ENCODE data around the gene SRGAP3. TPM values are rescaled to one million over a fixed set of nuclear protein-coding genes. Genes with fewer than 3 reads are reported as not detected.
A peak's percentile ranks its signal among the peaks of the same experiment; 100 is the strongest.

SRGAP3 gene
- total and polyA plus RNA-seq, 8 donors = 0.31 to 31.7 (median 5.8) TPM

DNA sequence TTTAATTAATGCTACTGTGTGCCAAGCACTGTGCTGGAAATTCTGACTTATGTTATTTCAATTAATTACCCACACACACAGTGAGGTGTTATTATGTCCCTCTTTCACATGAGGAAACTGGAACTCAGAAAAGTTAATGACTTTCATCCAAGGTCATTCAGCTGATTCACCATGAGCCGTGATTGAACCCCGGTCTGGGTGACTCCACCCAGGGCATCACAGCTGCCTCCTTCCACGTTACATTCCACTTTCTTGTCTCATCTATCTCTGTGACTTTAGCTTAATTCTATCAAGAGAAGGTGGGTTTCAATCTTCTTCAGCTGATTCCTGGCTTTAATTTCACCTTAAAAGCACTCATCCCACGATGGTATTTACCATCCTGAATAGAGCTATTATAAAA, 16.3 kb downstream of the SRGAP3 start:
- intact Hi-C loops (cut with DNase I; ENCODE audit: low total_unique reads) = no loop called here
- WGBS, 5 donors = 69 to 75% (median 72%) methylated on average over 4 of the region's 4 CpGs
- Histone ChIP-seq H3K27me3 (no peaks in the 10 kb centered on the region), H3K27ac (no peak overlapping the region), H3K4me3 (no peak overlapping the region), H3K36me3 (no peaks in the 10 kb centered on the region), H3K9me3 (no peaks in the 10 kb centered on the region), H3K4me1 (peaks cover 0 to 11% (median 3%) of the 10 kb centered on the region in 4 donors)
- DNase-seq = no peak
- no peak for TF ChIP-seq POLR2A (IDR thresholded peaks at IDR 0.05)

DNA sequence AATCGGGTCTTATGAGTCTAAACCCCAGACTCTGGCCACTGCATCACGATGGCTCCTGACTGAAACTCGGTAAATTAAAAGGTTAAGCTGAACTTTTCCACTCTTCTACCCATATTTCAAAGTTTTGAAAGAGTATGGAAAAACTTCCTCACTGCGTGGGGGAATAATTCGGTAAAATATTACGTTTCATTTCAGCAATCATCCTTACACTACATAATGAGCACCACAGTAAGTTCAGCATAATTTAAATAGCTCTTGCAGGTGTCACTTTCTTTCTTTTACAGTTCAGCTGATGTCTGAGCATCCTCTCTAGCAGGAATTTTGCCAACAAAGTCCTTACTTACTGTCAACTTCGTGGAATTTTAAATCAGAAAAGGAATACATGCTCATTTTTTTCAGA, 17.5 kb downstream of the SRGAP3 start:
- H3K36me3 ChIP-seq = no peaks in the 10 kb centered on the region
- peaks cover 0 to 11% (median 3%) of the 10 kb centered on the region in 4 donors for H3K4me1 ChIP-seq
- DNase-seq = no peak
- WGBS, 5 donors = 81 to 88% (median 84%) methylated on average over 7 of the region's 7 CpGs
- no peak overlapping the region for H3K27ac ChIP-seq
- H3K27me3 ChIP-seq = no peaks in the 10 kb centered on the region
- H3K4me3 ChIP-seq = no peak overlapping the region
- no peaks in the 10 kb centered on the region for H3K9me3 ChIP-seq
- intact Hi-C loops (cut with DNase I; ENCODE audit: low total_unique reads) = no loop called here
- TF ChIP-seq POLR2A (IDR thresholded peaks at IDR 0.05) = no peak
- TF ChIP-seq POLR2AphosphoS5 (IDR thresholded peaks at IDR 0.05) = no peak
- TF ChIP-seq EP300 (IDR thresholded peaks at IDR 0.05) = no peak

DNA sequence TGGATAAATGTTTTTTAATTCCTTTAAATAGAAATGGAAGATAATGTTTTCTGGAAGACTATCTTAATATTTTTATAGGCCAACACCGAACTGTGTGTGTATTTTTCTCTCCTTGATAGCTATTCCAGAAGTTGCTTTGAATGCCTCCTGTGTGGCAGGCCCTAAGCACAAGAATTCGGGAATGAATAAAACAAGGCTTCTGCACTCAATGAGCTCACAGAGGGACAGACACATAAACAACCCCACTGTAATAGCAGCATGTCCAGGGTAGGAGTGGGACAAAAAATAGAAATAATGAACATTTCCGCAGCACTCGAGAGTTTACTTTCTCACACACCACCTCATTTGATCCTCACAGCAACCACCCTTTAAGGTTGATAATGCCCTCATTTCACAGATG, 18.0 kb downstream of the SRGAP3 start:
- no peak for TF ChIP-seq EP300 (IDR thresholded peaks at IDR 0.05)
- TF ChIP-seq POLR2A (IDR thresholded peaks at IDR 0.05) = no peak
- TF ChIP-seq POLR2AphosphoS5 (IDR thresholded peaks at IDR 0.05) = no peak
- TF ChIP-seq, protein P1, sequence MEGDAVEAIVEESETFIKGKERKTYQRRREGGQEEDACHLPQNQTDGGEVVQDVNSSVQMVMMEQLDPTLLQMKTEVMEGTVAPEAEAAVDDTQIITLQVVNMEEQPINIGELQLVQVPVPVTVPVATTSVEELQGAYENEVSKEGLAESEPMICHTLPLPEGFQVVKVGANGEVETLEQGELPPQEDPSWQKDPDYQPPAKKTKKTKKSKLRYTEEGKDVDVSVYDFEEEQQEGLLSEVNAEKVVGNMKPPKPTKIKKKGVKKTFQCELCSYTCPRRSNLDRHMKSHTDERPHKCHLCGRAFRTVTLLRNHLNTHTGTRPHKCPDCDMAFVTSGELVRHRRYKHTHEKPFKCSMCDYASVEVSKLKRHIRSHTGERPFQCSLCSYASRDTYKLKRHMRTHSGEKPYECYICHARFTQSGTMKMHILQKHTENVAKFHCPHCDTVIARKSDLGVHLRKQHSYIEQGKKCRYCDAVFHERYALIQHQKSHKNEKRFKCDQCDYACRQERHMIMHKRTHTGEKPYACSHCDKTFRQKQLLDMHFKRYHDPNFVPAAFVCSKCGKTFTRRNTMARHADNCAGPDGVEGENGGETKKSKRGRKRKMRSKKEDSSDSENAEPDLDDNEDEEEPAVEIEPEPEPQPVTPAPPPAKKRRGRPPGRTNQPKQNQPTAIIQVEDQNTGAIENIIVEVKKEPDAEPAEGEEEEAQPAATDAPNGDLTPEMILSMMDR (IDR thresholded peaks at IDR 0.05) = no peak
- intact Hi-C loops (cut with DNase I; ENCODE audit: low total_unique reads) = no loop called here
- no peak for DNase-seq

DNA sequence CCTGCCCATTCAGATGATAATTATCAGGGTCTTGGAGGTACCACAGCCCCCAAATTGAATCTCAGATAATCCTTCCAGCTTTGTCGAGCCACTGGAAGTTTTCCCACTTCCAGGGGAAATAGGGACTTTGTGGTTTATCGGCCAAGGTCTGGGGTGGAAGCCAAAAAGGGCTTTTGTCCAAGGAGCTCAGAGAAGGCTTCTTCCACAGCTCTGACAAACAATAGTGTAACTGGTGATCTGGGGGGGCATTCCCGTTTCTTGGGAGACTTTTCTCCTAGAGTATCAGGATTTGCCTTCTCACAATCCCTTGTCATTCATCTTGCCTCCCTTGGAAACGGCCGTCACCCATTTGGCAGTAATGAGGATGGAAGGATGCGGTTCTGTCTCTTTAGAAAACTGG, 18.4 kb downstream of the SRGAP3 start:
- no peak overlapping the region for H3K27ac ChIP-seq
- DNase-seq = peak in 1 of 2 donors; percentile 58
- H3K9me3 ChIP-seq = no peaks in the 10 kb centered on the region
- no peaks in the 10 kb centered on the region for H3K27me3 ChIP-seq
- peaks cover 0 to 14% (median 7%) of the 10 kb centered on the region in 4 donors for H3K4me1 ChIP-seq
- H3K4me3 ChIP-seq = no peak overlapping the region
- intact Hi-C loops (cut with DNase I; ENCODE audit: low total_unique reads) = no loop called here
- H3K36me3 ChIP-seq = no peaks in the 10 kb centered on the region
- no peak for TF ChIP-seq POLR2A (IDR thresholded peaks at IDR 0.05)
- TF ChIP-seq, protein P1 (IDR thresholded peaks at IDR 0.05) = no peak
- TF ChIP-seq EP300 (IDR thresholded peaks at IDR 0.05) = no peak
- TF ChIP-seq POLR2AphosphoS5 (IDR thresholded peaks at IDR 0.05) = no peak
- 37 to 52% (median 47%) methylated on average over 6 of the region's 6 CpGs for WGBS, 5 donors

More for the DNA sequence above, 18.0 kb downstream of the SRGAP3 start:
- H3K4me3 ChIP-seq = no peak overlapping the region
- H3K27me3 ChIP-seq = no peaks in the 10 kb centered on the region
- no peaks in the 10 kb centered on the region for H3K9me3 ChIP-seq
- 73 to 82% (median 80%) methylated on average over 4 of the region's 4 CpGs for WGBS, 5 donors
- peaks cover 0 to 11% (median 5%) of the 10 kb centered on the region in 4 donors for H3K4me1 ChIP-seq
- no peaks in the 10 kb centered on the region for H3K36me3 ChIP-seq
- H3K27ac ChIP-seq = no peak overlapping the region

DNA sequence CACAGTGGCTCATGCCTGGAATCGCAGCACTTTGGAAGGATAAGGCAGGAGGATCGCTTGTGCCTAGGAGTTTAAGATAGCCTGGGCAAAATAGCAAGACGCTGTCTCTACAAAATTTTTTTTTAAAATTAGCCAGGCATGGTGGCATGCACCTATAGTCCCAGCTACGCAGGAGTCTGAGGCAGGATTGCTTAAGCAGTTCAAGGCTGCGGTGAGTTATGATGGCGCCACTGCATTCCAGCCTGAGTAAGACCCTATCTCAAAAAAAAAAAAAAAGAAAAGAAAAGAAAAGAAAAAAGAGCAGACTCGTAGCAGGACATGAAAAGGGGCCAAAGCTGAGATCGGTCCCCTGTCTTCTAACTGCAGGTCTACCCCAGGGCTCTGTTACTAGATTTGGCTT, 18.9 kb downstream of the SRGAP3 start:
- no peak for DNase-seq
- H3K27ac ChIP-seq = no peak overlapping the region
- WGBS, 5 donors = 82 to 88% (median 85%) methylated on average over 8 of the region's 8 CpGs
- peaks cover 0 to 17% (median 8%) of the 10 kb centered on the region in 4 donors for H3K4me1 ChIP-seq
- no peaks in the 10 kb centered on the region for H3K9me3 ChIP-seq
- H3K27me3 ChIP-seq = no peaks in the 10 kb centered on the region
- no peaks in the 10 kb centered on the region for H3K36me3 ChIP-seq
- TF ChIP-seq, protein P1 (IDR thresholded peaks at IDR 0.05) = no peak
- TF ChIP-seq POLR2A (IDR thresholded peaks at IDR 0.05) (no peak), EP300 (IDR thresholded peaks at IDR 0.05) (no peak), POLR2AphosphoS5 (IDR thresholded peaks at IDR 0.05) (no peak)
- intact Hi-C loops (cut with DNase I; ENCODE audit: low total_unique reads) = no loop called here
- no peak overlapping the region for H3K4me3 ChIP-seq
